Glutamatergic neuron (in vitro differentiated cells): ENCODE results near the gene PAPSS1. TPM values are rescaled to one million over a fixed set of nuclear protein-coding genes. Genes with fewer than 3 reads are reported as not detected.

Experiments used
- DNase-seq: peaks from one replicate; pipeline ENCODE4 v3.0.0; 2022
- H3K27ac Mint-ChIP-seq: one replicate; pipeline ENCODE4 v1.8.0; 2020; ENCODE audit warnings: mild to moderate bottlenecking, mixed read lengths, inconsistent platforms; ENCODE audit not compliant: unreplicated experiment
- H3K27me3 Mint-ChIP-seq: one replicate; pipeline ENCODE4 v1.8.0; 2020; ENCODE audit warnings: mild to moderate bottlenecking, moderate library complexity, mixed read lengths, inconsistent platforms; ENCODE audit not compliant: unreplicated experiment
- H3K36me3 Mint-ChIP-seq: one replicate; pipeline ENCODE4 v1.8.0; 2020; ENCODE audit warnings: mild to moderate bottlenecking, mixed read lengths, inconsistent platforms; ENCODE audit not compliant: unreplicated experiment
- H3K4me1 Mint-ChIP-seq: one replicate; pipeline ENCODE4 v1.8.0; 2020; ENCODE audit warnings: mild to moderate bottlenecking, low read depth, mixed read lengths, inconsistent platforms; ENCODE audit not compliant: unreplicated experiment
- H3K4me3 Mint-ChIP-seq: one replicate; pipeline ENCODE4 v1.8.0; 2020; ENCODE audit warnings: mild to moderate bottlenecking, mixed read lengths, inconsistent platforms; ENCODE audit not compliant: unreplicated experiment
- H3K9me3 Mint-ChIP-seq: one replicate; pipeline ENCODE4 v1.8.0; 2020; ENCODE audit warnings: mild to moderate bottlenecking, moderate library complexity, mixed read lengths, inconsistent platforms; ENCODE audit not compliant: unreplicated experiment
- CTCF ChIP-seq: fragments of 200-600 bp; sonication (generic); IDR thresholded peaks from one replicate; pipeline ENCODE4 v1.5.0; 2021; ENCODE audit not compliant: partially characterized antibody, unreplicated experiment
- total RNA-seq: library from RNA; stranded (reverse); fragmentation: NEBNext Ultra II Directional; extraction: Animal tissue kit (Norgen Biotek cat#: 25700); gene quantifications from one replicate; pipeline ENCODE4 v1.2.1, GENCODE V29; 2021; ENCODE audit not compliant: unreplicated experiment

Gene PAPSS1
- total RNA-seq, 1 donor from 2014 or later: 105 TPM

- no peak for DNase-seq
- no peak overlapping the region for H3K4me3 Mint-ChIP-seq
- no peak for TF ChIP-seq CTCF
- no peak overlapping the region for H3K27ac Mint-ChIP-seq
- no peaks in the 10 kb centered on the region for H3K9me3 Mint-ChIP-seq
- peaks cover 4% of the 10 kb centered on the region for H3K36me3 Mint-ChIP-seq
- peaks cover 4% of the 10 kb centered on the region for H3K27me3 Mint-ChIP-seq
- H3K4me1 Mint-ChIP-seq: peaks cover 10% of the 10 kb centered on the region
Measured at GRCh38 chr4:107650251-107650650, 69.8 kb downstream of the PAPSS1 start.

GRCh38 chr4:107648178-107648991 lies 71.6 kb downstream of the PAPSS1 start:
- peaks cover 1% of the 10 kb centered on the region for H3K9me3 Mint-ChIP-seq
- H3K4me3 Mint-ChIP-seq: no peak overlapping the region
- no peak for TF ChIP-seq CTCF
- H3K36me3 Mint-ChIP-seq: peaks cover 13% of the 10 kb centered on the region
- peaks cover 10% of the 10 kb centered on the region for H3K4me1 Mint-ChIP-seq
- H3K27me3 Mint-ChIP-seq: peaks cover 4% of the 10 kb centered on the region
- H3K27ac Mint-ChIP-seq: no peak overlapping the region
- DNase-seq: no peak

GRCh38 chr4:107647591-107647990 lies 72.4 kb downstream of the PAPSS1 start:
- Mint-ChIP-seq H3K36me3 (peaks cover 13% of the 10 kb centered on the region), H3K9me3 (peaks cover 1% of the 10 kb centered on the region), H3K4me3 (no peak overlapping the region), H3K27me3 (peaks cover 4% of the 10 kb centered on the region), H3K27ac (no peak overlapping the region), H3K4me1 (peaks cover 10% of the 10 kb centered on the region)
- no peak for DNase-seq
- no peak for TF ChIP-seq CTCF

- Mint-ChIP-seq H3K9me3 (peaks cover 1% of the 10 kb centered on the region), H3K4me1 (peaks cover 10% of the 10 kb centered on the region), H3K36me3 (peaks cover 13% of the 10 kb centered on the region), H3K4me3 (no peak overlapping the region), H3K27ac (no peak overlapping the region), H3K27me3 (peaks cover 4% of the 10 kb centered on the region)
- no peak for DNase-seq
- TF ChIP-seq CTCF: no peak
Measured at GRCh38 chr4:107645604-107646003, 74.4 kb downstream of the PAPSS1 start.

GRCh38 chr4:107643021-107643420 lies 77.0 kb downstream of the PAPSS1 start:
- Mint-ChIP-seq H3K4me3 (no peak overlapping the region), H3K4me1 (no peaks in the 10 kb centered on the region), H3K27me3 (peaks cover 2% of the 10 kb centered on the region), H3K27ac (no peak overlapping the region), H3K36me3 (peaks cover 13% of the 10 kb centered on the region), H3K9me3 (peaks cover 1% of the 10 kb centered on the region)
- DNase-seq: no peak
- TF ChIP-seq CTCF: no peak
